ENCODE results near the gene RRP12. TPM values are rescaled to one million over a fixed set of nuclear protein-coding genes. Genes with fewer than 3 reads are reported as not detected.

The RRP12 gene
- total and polyA plus RNA-seq, 12 donors = 13.3 to 56.9 (median 27.6) TPM

- Histone ChIP-seq H3K9me3 (replicated peaks in 1 of 3) (no peaks in the 10 kb centered on the region), H3K4me3 (peak within 1 kb of the TSS; percentile 41 to 96 (median 62)), H3K27ac (peak within 1 kb of the TSS; percentile 93 to 98 (median 97)), H3K36me3 (replicated peaks in 1 of 2) (no peaks in the 10 kb centered on the region), H3K4me1 (replicated peaks in 1 of 2) (peaks cover 10 to 29% of the 10 kb centered on the region in 2 donors), H3K27me3 (no peaks in the 10 kb centered on the region)
- TF ChIP-seq CTCF (IDR thresholded peaks at IDR 0.05) (peak in 1 of 6 experiments; percentile 8), POLR2A (IDR thresholded peaks at IDR 0.05) (peak; percentile 74 to 93)
- intact Hi-C loops (cut with DNase I) = loop anchor here in 1 of 2 donors (2.0 kb wide), 1 partner anchor 14 kb away; no protein-coding TSS in a partner anchor
- 0% methylated on average over 18 to 79 of the region's 79 CpGs for WGBS, 4 donors
- peak; percentile 90 to 95 (median 94) for DNase-seq
These were observed 82.1 kb downstream of the RRP12 start, which contains the start of gene FRAT1 for GRCh38 chr10:97318772-97319651. FRAT1 (plus strand) TSS chr10:97319271; CDS start chr10:97319454, 183 bp downstream.

GRCh38 chr10:97314671-97315070 is 86.5 kb downstream of the RRP12 start:
- Histone ChIP-seq H3K9me3 (replicated peaks in 1 of 3) (no peaks in the 10 kb centered on the region), H3K4me1 (replicated peaks in 1 of 2) (peaks cover 0 to 4% of the 10 kb centered on the region in 2 donors), H3K4me3 (no peak overlapping the region), H3K27ac (no peak overlapping the region), H3K36me3 (replicated peaks in 1 of 2) (no peaks in the 10 kb centered on the region), H3K27me3 (no peaks in the 10 kb centered on the region)
- WGBS, 4 donors = 49 to 59% (median 56%) methylated on average over 4 of the region's 4 CpGs
- intact Hi-C loops (cut with DNase I) = no loop called here
- TF ChIP-seq POLR2A (IDR thresholded peaks at IDR 0.05) = no peak
- TF ChIP-seq CTCF (IDR thresholded peaks at IDR 0.05) = no peak
- no peak for DNase-seq

- H3K36me3 ChIP-seq (replicated peaks in 1 of 2) = no peaks in the 10 kb centered on the region
- no peaks in the 10 kb centered on the region for H3K27me3 ChIP-seq
- no peak overlapping the region for H3K27ac ChIP-seq
- intact Hi-C loops (cut with DNase I) = no loop called here
- no peak for DNase-seq
- H3K4me3 ChIP-seq = no peak overlapping the region
- WGBS, 4 donors = 74 to 89% (median 86%) methylated on average over 6 of the region's 6 CpGs
- no peaks in the 10 kb centered on the region for H3K9me3 ChIP-seq (replicated peaks in 1 of 3)
- TF ChIP-seq CTCF (IDR thresholded peaks at IDR 0.05) (no peak), POLR2A (IDR thresholded peaks at IDR 0.05) (no peak)
- H3K4me1 ChIP-seq (replicated peaks in 1 of 2) = no peaks in the 10 kb centered on the region
These were observed 88.2 kb downstream of the RRP12 start for GRCh38 chr10:97312897-97313296.

- Histone ChIP-seq H3K27ac (no peak overlapping the region), H3K4me3 (no peak overlapping the region), H3K9me3 (replicated peaks in 1 of 3) (no peaks in the 10 kb centered on the region), H3K27me3 (no peaks in the 10 kb centered on the region), H3K4me1 (replicated peaks in 1 of 2) (no peaks in the 10 kb centered on the region), H3K36me3 (replicated peaks in 1 of 2) (no peaks in the 10 kb centered on the region)
- 91 to 95% (median 94%) methylated on average over 3 to 4 of the region's 4 CpGs for WGBS, 4 donors
- TF ChIP-seq CTCF (IDR thresholded peaks at IDR 0.05) (no peak), POLR2A (IDR thresholded peaks at IDR 0.05) (no peak)
- no peak for DNase-seq
- intact Hi-C loops (cut with DNase I) = no loop called here
These were observed 90.0 kb downstream of the RRP12 start for GRCh38 chr10:97311111-97311626.
